Kasumi-1 (cell line): ENCODE measurements around the gene IL18R1.

Experiments
- DNase-seq, 2 experiments: peaks; one replicate each; lab custom pipeline; 2025; lab: John Stamatoyannopoulos, UW

The IL18R1 gene

DNA sequence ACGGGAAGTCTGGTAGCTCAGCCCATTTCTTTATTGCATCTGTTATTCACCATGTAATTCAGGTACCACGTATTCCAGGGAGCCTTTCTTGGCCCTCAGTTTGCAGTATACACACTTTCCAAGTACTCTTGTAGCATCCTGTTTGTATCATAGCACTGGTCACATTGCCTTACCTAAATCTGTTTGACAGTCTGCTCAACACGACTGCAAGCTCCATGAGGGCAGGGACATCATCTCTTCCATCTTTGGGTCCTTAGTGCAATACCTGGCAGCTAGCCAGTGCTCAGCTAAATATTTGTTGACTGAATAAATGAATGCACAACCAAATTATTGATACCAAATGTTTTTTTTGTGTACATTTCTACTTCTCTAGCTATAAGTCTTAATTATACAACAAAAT, 11.2 kb upstream of the IL18R1 start:
- no peak for DNase-seq

GRCh38 chr2:102345329-102345920, 10.2 kb upstream of the IL18R1 start:
- no peak for DNase-seq

GRCh38 chr2:102346381-102347130, 9.0 kb upstream of the IL18R1 start:
- no peak for DNase-seq

DNA sequence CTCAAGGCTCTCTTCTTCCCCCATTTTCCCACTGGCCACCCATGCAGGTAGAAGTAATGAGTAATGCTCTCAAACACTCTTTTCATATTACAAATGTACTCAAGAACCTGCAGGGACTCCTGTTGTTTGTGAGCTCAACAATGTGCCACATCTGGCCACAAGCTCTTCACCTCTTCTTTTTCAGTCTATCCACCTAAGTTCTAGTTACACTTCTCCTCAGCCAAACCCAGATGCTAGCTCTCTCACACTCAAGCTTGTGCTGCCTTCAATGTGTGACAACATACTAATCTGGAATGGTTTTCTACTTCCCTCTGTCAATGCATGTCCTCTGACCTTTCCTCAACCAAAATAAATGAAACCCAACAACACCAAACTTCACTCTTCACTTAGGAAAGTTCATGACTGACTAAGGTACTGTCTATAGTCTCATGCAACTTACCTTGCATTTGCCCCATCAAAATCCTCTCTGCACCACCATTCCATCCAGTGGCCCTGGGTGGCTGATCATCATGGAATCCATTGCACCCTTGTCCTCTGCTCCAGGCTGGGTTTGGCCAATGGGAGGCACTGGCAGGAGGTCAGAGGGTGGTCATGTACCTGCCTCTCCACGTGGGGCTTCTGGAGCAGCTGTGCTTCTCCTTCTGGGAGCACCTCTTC, 5.3 kb upstream of the IL18R1 start:
- no peak for DNase-seq

- no peak for DNase-seq
These were observed 751 bp downstream of the IL18R1 start for GRCh38 chr2:102356381-102356712.

DNA sequence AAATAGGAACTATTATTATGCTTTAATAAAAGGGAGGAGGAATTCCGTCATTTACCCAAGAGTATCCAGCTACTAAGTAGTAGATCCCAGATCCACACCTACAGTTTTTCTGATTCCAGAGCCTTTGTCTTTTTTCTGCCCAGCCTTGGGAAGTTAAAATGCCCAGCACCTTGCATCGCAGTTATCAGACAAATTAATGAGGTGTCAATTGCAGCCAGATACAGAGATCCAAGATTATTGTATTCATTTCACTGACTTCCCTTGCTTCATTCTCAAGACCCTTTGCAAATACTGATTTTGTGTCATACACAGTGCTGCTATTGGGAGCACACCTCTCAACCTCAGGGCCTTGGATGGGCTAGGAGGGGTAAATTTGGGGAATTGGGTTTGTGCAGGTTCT, 1.1 kb downstream of the IL18R1 start:
- DNase-seq: no peak

GRCh38 chr2:102357937-102358336, 2.3 kb downstream of the IL18R1 start:
- peak; percentile 21 to 49 for DNase-seq

GRCh38 chr2:102358496-102358895, 2.9 kb downstream of the IL18R1 start:
- no peak for DNase-seq

- DNase-seq: no peak
These were observed 3.9 kb downstream of the IL18R1 start for GRCh38 chr2:102359527-102359926.

GRCh38 chr2:102361632-102362241, 6.1 kb downstream of the IL18R1 start:
- no peak for DNase-seq

- DNase-seq: no peak
These were observed 10.2 kb downstream of the IL18R1 start for GRCh38 chr2:102365763-102366162.

GRCh38 chr2:102366406-102367112, 11.0 kb downstream of the IL18R1 start:
- DNase-seq: peak; percentile 25 to 33

DNA sequence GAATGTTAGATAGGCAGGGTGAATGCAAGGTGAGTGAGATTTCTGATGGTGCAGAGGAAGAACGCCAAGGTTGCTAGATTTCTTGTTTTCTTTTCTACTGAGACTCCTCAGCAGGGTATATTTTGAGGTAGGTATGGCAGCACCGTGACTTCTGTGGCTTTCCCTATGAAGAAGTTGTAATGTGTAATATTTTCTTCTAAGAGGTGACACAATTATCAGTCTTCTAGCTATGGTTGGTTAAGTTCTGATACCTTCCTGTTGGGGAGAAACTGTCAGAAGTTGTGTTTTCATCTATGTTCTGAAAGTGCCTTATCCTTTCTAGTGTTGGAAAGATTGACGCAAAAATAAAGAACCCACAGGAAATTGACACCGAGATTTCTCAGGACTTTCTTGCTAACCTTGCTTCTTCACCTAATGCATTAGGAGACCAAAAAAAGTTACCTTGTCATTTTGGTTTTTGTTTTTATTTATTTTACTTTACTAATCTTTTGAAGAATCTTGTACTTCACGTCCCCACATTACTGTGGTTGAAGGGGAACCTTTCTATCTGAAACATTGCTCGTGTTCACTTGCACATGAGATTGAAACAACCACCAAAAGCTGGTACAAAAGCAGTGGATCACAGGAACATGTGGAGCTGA, 11.9 kb downstream of the IL18R1 start:
- DNase-seq: no peak

GRCh38 chr2:102368461-102369109, 13.0 kb downstream of the IL18R1 start:
- no peak for DNase-seq

GRCh38 chr2:102369866-102370265, 14.3 kb downstream of the IL18R1 start:
- no peak for DNase-seq

- no peak for DNase-seq
These were observed 20.5 kb downstream of the IL18R1 start for GRCh38 chr2:102376052-102376591.

- no peak for DNase-seq
These were observed 28.1 kb downstream of the IL18R1 start for GRCh38 chr2:102383722-102384121.

DNA sequence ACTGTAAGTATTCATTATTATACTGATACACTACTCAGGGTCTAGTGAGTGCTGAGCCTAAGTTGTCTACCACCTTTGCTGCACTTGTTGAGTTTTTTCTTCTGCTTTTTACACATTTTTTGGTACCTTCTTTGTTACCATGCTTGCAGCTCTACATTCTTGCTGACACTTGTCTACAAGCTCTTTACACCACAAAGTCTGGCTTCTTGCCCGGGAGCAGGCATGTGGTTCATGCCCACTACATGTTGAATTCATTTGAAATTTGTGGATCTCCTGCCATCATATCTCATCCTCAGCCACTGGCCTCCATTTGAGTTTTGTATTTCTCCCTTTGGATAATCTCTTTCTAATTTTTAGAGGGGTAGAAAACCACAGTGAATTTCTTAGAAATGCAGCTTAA, 29.9 kb downstream of the IL18R1 start:
- no peak for DNase-seq

GRCh38 chr2:102386004-102386403, 30.4 kb downstream of the IL18R1 start:
- DNase-seq: no peak

GRCh38 chr2:102386867-102387541, 31.4 kb downstream of the IL18R1 start:
- DNase-seq: no peak
